Middle frontal gyrus (tissue), 1 donor: Measurements from ENCODE around the gene RPS6KA3.
"Not testable (repeated sequence)": the region's sequence is repeated elsewhere in the genome, so short reads cannot be mapped to it uniquely, and the experiment has no call there.

Experiments
- DNase-seq: peaks from one replicate; pipeline ENCODE4 v3.0.0-alpha.2; 2015; ENCODE audit warnings: low spot score; ENCODE audit errors: extremely low spot score

The RPS6KA3 gene

GRCh38 chrX:20149326-20149725, 117.4 kb downstream of the RPS6KA3 start:
- DNase-seq: no peak

- no peak for DNase-seq
Observed at GRCh38 chrX:20147561-20147960, 119.1 kb downstream of the RPS6KA3 start.

- DNase-seq: no peak
Observed at GRCh38 chrX:20144491-20144890, 122.2 kb downstream of the RPS6KA3 start.

- DNase-seq: no peak
Observed at GRCh38 chrX:20143561-20143960, 123.1 kb downstream of the RPS6KA3 start.

GRCh38 chrX:20143111-20143510, 123.6 kb downstream of the RPS6KA3 start:
- DNase-seq: no peak

- peak; percentile 80 for DNase-seq
Observed at GRCh38 chrX:20141281-20142220, 125.2 kb downstream of the RPS6KA3 start, which contains the start of gene EIF1AX. Gene EIF1AX, minus strand, starts transcription at chrX:20141838. Its CDS starts 198 bp downstream, at chrX:20141640.

- DNase-seq: no peak
Observed at GRCh38 chrX:20140420-20140819, 126.3 kb downstream of the RPS6KA3 start.

- no peak for DNase-seq
Observed at GRCh38 chrX:20139966-20140365, 126.7 kb downstream of the RPS6KA3 start.

- no peak for DNase-seq
Observed at GRCh38 chrX:20135944-20136343, 130.8 kb downstream of the RPS6KA3 start.

GRCh38 chrX:20132666-20133065, 134.0 kb downstream of the RPS6KA3 start:
- no peak for DNase-seq

- no peak for DNase-seq
Observed at GRCh38 chrX:20130357-20130756, 136.4 kb downstream of the RPS6KA3 start.

- no peak for DNase-seq
Observed at GRCh38 chrX:20129547-20129946, 137.2 kb downstream of the RPS6KA3 start.

- no peak for DNase-seq
Observed at GRCh38 chrX:20128670-20129069, 138.0 kb downstream of the RPS6KA3 start.

GRCh38 chrX:20127440-20127839, 139.3 kb downstream of the RPS6KA3 start:
- DNase-seq: not testable (repeated sequence)

- DNase-seq: not testable (repeated sequence)
Observed at GRCh38 chrX:20126833-20127232, 139.9 kb downstream of the RPS6KA3 start.

- DNase-seq: no peak
Observed at GRCh38 chrX:20124964-20125363, 141.7 kb downstream of the RPS6KA3 start.

GRCh38 chrX:20118065-20118824, 148.5 kb downstream of the RPS6KA3 start:
- no peak for DNase-seq

- peak; percentile 12 for DNase-seq
Observed at GRCh38 chrX:20116577-20117240, 150.0 kb downstream of the RPS6KA3 start, which contains the start of gene MAP7D2. Gene MAP7D2, minus strand, starts transcription at chrX:20116907. Its CDS starts 28 bp downstream, at chrX:20116879.

- no peak for DNase-seq
Observed at GRCh38 chrX:20116087-20116576, 150.6 kb downstream of the RPS6KA3 start.

- DNase-seq: no peak
Observed at GRCh38 chrX:20112022-20112774, 154.5 kb downstream of the RPS6KA3 start.

GRCh38 chrX:20111271-20111670, 155.4 kb downstream of the RPS6KA3 start:
- no peak for DNase-seq
